Cardiac septum (tissue), 1 donor: ENCODE data around the gene ENOX1. TPM values are rescaled to one million over a fixed set of nuclear protein-coding genes. Genes with fewer than 3 reads are reported as not detected.
"Not testable (repeated sequence)": the region's sequence is repeated elsewhere in the genome, so short reads cannot be mapped to it uniquely, and the experiment has no call there.

Experiments used
- DNase-seq: peaks from one replicate; pipeline ENCODE4 v3.0.0-alpha.2; 2020; ENCODE audit warnings: low spot score
- intact Hi-C: fragments of 100-400 bp; cut with DNase I; formaldehyde crosslinking; loops from one replicate; pipeline ENCODE4 v1.14.0; 2022
- total RNA-seq: library from RNA; stranded (reverse); fragmentation: NEBNext Ultra II Directional; extraction: Animal tissue kit (Norgen Biotek cat#: 25700); gene quantifications from one replicate; pipeline ENCODE4 v1.2.1, GENCODE V29; 2021
- donor health status: DM: no; HTN: no; CAD: no.

The ENOX1 gene
- total RNA-seq, 1 donor from 2014 or later = 6.6 TPM

DNA sequence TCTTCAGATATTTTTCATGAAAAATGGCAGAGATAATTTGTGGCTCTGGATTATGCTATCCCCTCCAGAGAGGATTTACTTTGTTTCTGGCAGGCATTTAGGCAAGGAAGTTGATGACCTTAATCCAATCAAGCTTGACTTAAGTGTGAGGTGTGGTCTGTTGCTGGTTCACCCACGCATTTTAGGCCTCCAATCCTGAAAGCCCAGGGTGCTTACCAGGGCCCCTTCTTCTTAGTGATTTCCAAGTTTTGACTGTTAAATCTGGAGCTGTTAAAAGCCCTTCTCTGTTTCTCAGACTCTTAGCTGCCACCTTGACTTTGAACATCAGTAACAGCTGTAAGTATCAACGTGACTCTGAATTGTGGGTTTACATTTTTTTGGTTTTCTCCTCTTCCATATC is 601.5 kb downstream of the ENOX1 start:
- DNase-seq = no peak
- intact Hi-C loops = no loop called here

- intact Hi-C loops = no loop called here
- no peak for DNase-seq
Measured at GRCh38 chr13:43180837-43181236, 605.9 kb downstream of the ENOX1 start.

DNA sequence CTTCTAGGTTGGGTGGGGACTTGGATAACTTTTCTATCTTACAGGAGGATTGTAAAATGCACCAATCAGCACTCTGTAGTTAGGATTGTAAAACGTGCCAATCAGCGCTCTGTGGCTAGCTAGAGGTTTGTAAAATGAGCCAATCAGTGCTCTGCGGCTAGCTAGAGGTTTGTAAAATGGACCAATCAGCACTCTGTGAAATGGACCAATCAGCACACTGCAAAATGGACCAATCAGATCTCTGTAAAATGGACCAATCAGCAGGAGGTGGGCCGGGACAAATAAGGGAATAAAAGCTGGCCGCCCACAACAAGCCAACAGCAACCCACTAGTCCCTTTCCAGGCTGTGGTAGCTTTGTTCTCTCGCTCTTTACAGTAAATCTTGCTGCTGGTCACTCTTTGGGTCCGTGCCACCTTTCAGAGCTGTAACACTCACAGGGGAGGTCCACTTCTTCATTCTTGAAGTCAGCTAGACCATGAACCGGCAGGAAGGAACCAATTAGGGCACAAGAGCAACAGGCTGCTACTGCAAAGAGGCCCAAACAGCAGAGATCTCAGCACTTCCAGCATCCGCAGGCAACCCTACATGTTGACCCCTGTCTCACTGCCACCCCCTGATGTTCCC is 606.6 kb downstream of the ENOX1 start:
- DNase-seq = no peak
- intact Hi-C loops = no loop called here

- no peak for DNase-seq
- intact Hi-C loops = no loop called here
Measured at GRCh38 chr13:43171489-43171888, 615.3 kb downstream of the ENOX1 start.

GRCh38 chr13:43170506-43170905 is 616.3 kb downstream of the ENOX1 start:
- no peak for DNase-seq
- intact Hi-C loops = no loop called here

DNA sequence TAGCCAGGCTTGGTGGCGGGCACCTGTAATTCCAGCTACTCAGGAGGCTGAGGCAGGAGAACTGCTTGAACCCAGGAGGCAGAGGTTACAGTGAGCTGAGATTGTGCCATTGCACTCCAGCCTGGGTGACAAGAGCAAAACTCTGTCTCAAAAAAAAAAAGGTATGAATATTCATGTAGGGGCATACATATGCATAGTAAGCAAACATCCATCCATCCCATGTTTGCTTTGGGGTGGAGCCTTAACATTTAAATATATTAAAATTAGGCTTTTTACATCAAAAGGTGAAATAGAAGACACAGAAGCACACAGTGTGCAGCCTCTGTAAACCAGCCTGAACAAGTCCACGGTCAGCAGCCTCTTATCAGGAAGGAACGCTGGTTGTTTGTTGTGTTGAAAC is 618.3 kb downstream of the ENOX1 start:
- not testable (repeated sequence) for DNase-seq

DNA sequence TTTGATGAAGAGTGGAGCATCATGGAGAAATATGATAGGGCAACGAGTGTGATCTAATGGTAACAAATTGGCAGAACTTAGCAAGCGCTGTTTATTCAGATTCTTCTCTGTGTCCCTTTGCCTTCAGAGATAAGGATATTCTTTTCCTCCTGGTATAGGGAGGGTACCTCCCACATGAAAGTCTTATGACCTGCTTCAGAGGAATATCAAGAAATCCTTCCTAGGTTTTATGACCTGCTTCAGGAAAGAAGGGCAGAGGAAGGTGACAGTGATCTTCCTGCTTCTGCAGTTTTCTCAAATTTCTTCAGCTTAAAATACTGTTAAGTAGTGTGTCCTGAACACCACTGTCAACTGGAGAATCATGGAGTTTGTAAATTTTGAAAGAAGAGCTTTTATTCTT is 619.0 kb downstream of the ENOX1 start:
- DNase-seq = no peak

More for the DNA sequence above, 618.3 kb downstream of the ENOX1 start:
- intact Hi-C loops = not testable (repeated sequence)

DNA sequence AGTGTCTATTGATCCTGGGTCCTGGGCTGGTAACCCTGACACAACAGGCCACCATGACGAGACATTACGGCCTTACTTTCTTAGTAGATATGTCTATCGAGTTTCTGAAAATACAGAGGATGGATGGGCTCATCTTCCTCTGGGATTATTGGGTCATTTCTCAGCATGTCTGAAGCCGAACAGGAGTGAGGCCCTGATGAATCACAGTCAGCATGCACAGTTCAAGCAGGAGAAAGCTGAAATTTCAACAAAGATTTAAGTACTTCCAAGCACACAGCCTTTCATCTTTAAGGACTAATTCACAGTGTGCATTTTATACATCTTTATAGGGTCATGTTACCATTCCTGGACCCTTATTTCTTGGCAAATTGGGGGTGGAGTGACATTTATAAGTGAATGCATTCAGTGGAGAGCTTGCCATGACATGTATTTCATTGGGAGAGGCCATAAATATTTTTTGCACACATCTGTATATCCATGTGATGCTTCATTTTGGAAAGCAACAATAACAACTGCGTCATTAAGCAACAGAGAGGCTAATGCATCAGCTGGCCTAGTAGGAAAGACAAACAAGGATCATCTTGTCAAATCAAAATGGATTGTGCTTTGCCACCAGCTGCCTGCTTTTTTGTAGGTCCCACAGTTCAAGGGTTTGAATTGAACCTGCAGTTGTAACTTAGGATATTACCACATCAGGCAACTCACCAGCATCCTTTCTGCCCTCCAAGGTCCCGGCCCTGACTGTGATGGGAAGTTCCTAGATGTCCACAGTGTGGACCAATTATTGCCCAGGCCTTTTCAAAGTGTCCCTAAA is 619.9 kb downstream of the ENOX1 start:
- DNase-seq = no peak
- intact Hi-C loops = no loop called here

More for the DNA sequence above, 619.0 kb downstream of the ENOX1 start:
- intact Hi-C loops = no loop called here

Other genes starting within 250 kb of the ENOX1 start
- gene CCDC122, start 92.8 kb upstream of the ENOX1 start, total RNA-seq = 8.9 TPM
- 8.7 TPM for gene LACC1, start 92.9 kb upstream of the ENOX1 start, total RNA-seq